Medulla oblongata (tissue), 1 donor: ENCODE results near the gene URI1.
"Not testable (repeated sequence)": the region's sequence is repeated elsewhere in the genome, so short reads cannot be mapped to it uniquely, and the experiment has no call there.

Experiments
- DNase-seq: peaks from one replicate; pipeline ENCODE4 v3.0.0-alpha.2; 2015; ENCODE audit errors: extremely low spot score

The URI1 gene

GRCh38 chr19:29942404-29943261, 594 bp downstream of the URI1 start:
- peak; percentile 51 for DNase-seq

GRCh38 chr19:29943615-29944014, 1.6 kb downstream of the URI1 start:
- no peak for DNase-seq

GRCh38 chr19:29944390-29945012, 2.5 kb downstream of the URI1 start:
- DNase-seq, result no peak

GRCh38 chr19:29945017-29945416, 3.0 kb downstream of the URI1 start:
- DNase-seq, result no peak

GRCh38 chr19:29945433-29945832, 3.4 kb downstream of the URI1 start:
- no peak for DNase-seq

- no peak for DNase-seq
Measured at GRCh38 chr19:29946645-29947044, 4.6 kb downstream of the URI1 start.

- no peak for DNase-seq
Measured at GRCh38 chr19:29947871-29948270, 5.8 kb downstream of the URI1 start.

- not testable (repeated sequence) for DNase-seq
Measured at GRCh38 chr19:29948759-29949470, 6.9 kb downstream of the URI1 start.

GRCh38 chr19:29952177-29952576, 10.1 kb downstream of the URI1 start:
- DNase-seq, result no peak

- DNase-seq, result no peak
Measured at GRCh38 chr19:29952646-29953045, 10.6 kb downstream of the URI1 start.

- no peak for DNase-seq
Measured at GRCh38 chr19:29953352-29954247, 11.6 kb downstream of the URI1 start.

GRCh38 chr19:29956855-29957254, 14.8 kb downstream of the URI1 start:
- DNase-seq, result no peak

GRCh38 chr19:29961311-29961710, 19.3 kb downstream of the URI1 start:
- no peak for DNase-seq

- DNase-seq, result no peak
Measured at GRCh38 chr19:29962793-29963192, 20.8 kb downstream of the URI1 start.

- no peak for DNase-seq
Measured at GRCh38 chr19:29963576-29963975, 21.5 kb downstream of the URI1 start.

- no peak for DNase-seq
Measured at GRCh38 chr19:29964171-29964570, 22.1 kb downstream of the URI1 start.

GRCh38 chr19:29965492-29965891, 23.5 kb downstream of the URI1 start:
- DNase-seq, result no peak

GRCh38 chr19:29966142-29966541, 24.1 kb downstream of the URI1 start:
- not testable (repeated sequence) for DNase-seq

- peak; percentile 48 for DNase-seq
Measured at GRCh38 chr19:29966588-29967249, 24.7 kb downstream of the URI1 start.

GRCh38 chr19:29967623-29968022, 25.6 kb downstream of the URI1 start:
- peak; percentile 51 for DNase-seq

- DNase-seq, result no peak
Measured at GRCh38 chr19:29969891-29970290, 27.9 kb downstream of the URI1 start.
